Adipocyte (in vitro differentiated cells): Measurements from ENCODE around the gene CATSPERD.

ENCODE experiments used
- DNase-seq: peaks from one replicate; pipeline ENCODE4 v3.0.0-alpha.2; 2015; ENCODE audit warnings: low read depth
- H3K27me3 ChIP-seq: replicated peaks from 2 replicates; pipeline ENCODE4 v1.7.0; 2013; ENCODE audit warnings: mild to moderate bottlenecking, low read length, moderate library complexity; ENCODE audit not compliant: control insufficient read depth, insufficient read depth
- H3K36me3 ChIP-seq: 2 replicates; pipeline ENCODE4 v1.7.0; 2013; ENCODE audit warnings: low read length, mild to moderate bottlenecking, moderate library complexity; ENCODE audit not compliant: control insufficient read depth, insufficient read depth, severe bottlenecking
- H3K4me1 ChIP-seq: 2 replicates; pipeline ENCODE4 v1.7.0; 2013; ENCODE audit warnings: mild to moderate bottlenecking, low read length, moderate library complexity; ENCODE audit not compliant: control insufficient read depth, insufficient read depth
- H3K4me3 ChIP-seq: 2 replicates; pipeline ENCODE4 v1.7.0; 2013; ENCODE audit warnings: mild to moderate bottlenecking, low read length, moderate library complexity
- H3K9ac ChIP-seq: 2 replicates; pipeline ENCODE4 v1.7.0; 2013; ENCODE audit warnings: mild to moderate bottlenecking, low read length, moderate library complexity
- H3K9me3 ChIP-seq: 2 replicates; pipeline ENCODE4 v1.7.0; 2013; ENCODE audit warnings: mild to moderate bottlenecking, low read length, moderate library complexity; ENCODE audit not compliant: control insufficient read depth

CATSPERD gene

DNA sequence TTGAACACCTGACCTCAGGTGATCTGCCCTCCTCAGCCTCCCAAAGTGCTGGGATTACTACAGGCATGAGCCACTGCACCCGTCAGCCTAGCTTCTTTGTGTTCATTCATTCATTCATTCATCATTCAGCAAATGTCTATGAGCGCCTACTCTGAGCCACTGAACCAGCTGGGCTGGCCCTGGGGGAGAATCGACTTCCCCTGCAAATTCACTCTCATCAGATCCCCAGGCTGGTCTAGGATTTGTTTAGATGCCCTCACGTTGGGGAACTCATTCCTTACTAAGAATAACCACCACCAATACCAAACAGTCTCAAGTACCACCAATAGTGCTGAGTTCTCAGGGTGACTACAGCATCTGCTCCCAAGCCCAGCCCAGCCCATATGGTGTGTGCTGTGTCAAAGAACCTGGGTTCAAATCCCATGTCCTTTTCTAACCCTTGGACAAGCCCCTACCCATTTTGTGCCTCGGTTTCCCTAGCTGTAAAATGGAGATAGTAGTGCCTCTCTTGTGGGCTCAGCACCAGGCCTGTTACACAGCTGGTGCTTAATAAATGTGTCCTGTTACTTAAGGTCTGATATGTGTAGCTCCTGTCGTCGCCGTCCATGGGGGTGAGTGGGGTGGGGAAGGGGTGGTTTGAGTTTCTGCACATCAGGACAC, 101.2 kb downstream of the CATSPERD start:
- H3K4me1 ChIP-seq = no peaks in the 10 kb centered on the region
- no peaks in the 10 kb centered on the region for H3K9me3 ChIP-seq
- peaks cover 19% of the 10 kb centered on the region for H3K27me3 ChIP-seq
- H3K9ac ChIP-seq = no peak overlapping the region
- H3K36me3 ChIP-seq = no peaks in the 10 kb centered on the region
- no peak overlapping the region for H3K4me3 ChIP-seq
- no peak for DNase-seq

DNA sequence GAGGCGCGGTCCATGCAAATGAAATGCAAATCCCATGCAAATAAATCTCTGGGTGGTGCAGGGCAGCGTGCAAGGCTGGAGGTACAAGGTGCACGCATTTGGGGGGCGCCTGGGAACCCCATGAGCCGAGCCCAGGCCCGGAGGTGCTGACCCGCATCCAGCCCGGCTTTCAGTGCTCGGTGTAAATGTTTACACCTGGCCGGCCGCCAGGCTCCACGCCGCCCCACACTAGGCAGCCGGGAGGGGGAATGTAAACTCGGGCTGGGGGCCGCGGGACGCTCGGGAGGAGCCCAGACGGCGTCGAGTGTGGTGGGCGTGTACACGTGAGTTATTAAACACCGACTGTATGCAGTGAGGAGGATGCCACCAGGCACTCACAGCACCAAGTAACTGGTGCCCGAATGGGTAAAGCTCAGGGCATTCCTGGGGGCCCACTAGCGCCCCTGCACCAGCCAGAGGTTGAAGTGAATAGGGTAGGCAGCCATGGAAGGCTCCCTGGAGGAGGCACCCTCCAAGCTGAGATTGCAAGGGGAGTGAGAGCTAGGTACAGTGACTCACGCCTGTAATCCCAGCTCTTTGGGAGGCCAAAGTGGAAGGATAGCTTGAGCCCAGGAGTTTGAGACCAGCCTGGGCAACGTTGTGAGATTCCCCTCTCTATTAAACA, 101.9 kb downstream of the CATSPERD start:
- Histone ChIP-seq H3K36me3 (no peaks in the 10 kb centered on the region), H3K27me3 (peaks cover 19% of the 10 kb centered on the region), H3K9ac (no peak overlapping the region), H3K4me3 (no peak overlapping the region), H3K9me3 (no peaks in the 10 kb centered on the region), H3K4me1 (no peaks in the 10 kb centered on the region)
- no peak for DNase-seq

DNA sequence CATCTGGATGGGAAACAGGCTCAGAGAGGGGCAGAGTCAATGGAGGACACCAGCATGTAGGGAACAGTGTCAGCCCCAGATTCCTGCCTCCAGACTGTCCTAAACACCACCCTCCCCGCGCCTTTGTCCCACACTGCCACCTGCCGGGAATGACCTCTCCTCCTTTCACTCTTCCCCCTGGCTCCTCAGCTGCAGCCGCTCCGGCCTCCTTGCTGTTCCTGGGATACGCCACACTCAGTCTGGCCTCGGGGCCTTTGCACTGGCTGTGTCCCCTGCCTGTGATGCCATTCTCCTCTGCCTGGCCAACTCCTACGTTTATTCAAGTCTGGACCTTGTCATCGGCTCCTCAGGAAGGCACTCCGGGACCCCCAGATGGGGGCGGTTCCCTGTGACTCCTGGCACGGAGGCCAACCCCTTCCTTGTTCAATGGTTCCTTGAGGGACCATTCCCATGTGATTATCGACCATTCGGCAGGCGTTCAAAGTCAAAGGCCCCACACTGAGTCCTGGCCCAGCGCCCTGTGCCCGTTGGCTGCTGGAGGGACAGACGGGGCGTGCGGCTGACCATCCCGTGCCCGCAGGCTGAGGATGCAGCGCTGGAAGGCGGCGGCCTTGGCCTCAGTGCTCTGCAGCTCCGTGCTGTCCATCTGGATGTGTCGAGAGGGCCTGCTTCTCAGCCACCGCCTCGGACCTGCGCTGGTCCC, 103.3 kb downstream of the CATSPERD start:
- H3K36me3 ChIP-seq = no peaks in the 10 kb centered on the region
- no peak overlapping the region for H3K4me3 ChIP-seq
- H3K9me3 ChIP-seq = no peaks in the 10 kb centered on the region
- H3K27me3 ChIP-seq = peaks cover 14% of the 10 kb centered on the region
- DNase-seq = no peak
- H3K9ac ChIP-seq = no peak overlapping the region
- H3K4me1 ChIP-seq = peaks cover 3% of the 10 kb centered on the region

DNA sequence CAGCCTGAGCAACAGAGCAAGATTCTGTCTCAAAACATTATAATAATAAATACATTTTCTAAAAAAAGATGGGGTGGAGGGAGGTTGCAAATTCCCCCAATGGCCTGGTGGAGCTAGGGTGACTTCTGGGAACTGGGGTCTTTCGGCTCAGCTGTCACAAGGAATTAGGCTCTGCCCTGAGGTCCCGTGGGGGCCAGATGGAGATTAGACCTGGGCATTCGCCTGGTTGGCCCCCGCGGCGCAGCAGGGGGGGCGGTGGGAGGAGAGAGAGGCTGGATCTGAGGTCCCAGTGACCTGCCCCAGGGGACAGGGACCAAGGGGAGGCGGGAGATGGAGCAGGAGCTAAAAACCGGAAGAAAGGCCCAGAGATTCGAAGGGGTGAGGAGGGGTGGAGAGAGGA, 104.3 kb downstream of the CATSPERD start:
- Histone ChIP-seq H3K36me3 (no peaks in the 10 kb centered on the region), H3K9me3 (no peaks in the 10 kb centered on the region), H3K4me3 (no peak overlapping the region), H3K27me3 (peaks cover 18% of the 10 kb centered on the region), H3K4me1 (peaks cover 3% of the 10 kb centered on the region), H3K9ac (no peak overlapping the region)
- DNase-seq = no peak

DNA sequence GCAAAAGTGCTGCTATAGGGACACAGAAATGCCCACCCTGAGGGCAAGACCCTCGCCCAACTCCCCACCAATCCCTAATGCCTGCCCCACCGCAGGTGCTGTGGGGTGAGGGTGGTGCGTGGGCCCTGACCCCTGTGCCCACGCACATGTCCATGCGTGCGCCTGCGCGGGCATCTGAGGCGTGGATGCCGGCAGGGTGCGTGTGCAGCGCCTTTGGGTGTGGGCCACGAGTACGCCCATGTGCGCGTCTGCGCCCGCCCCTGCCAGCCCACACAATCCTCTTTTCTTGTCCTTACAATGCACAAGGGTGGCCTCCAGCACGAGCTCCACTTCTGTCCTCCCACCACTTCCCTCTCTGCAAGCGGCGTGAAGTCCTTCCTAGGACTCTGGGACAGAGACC, 104.7 kb downstream of the CATSPERD start:
- DNase-seq = no peak
- Histone ChIP-seq H3K9me3 (no peaks in the 10 kb centered on the region), H3K36me3 (no peaks in the 10 kb centered on the region), H3K9ac (no peak overlapping the region), H3K4me1 (peaks cover 3% of the 10 kb centered on the region), H3K27me3 (peaks cover 18% of the 10 kb centered on the region), H3K4me3 (no peak overlapping the region)

DNA sequence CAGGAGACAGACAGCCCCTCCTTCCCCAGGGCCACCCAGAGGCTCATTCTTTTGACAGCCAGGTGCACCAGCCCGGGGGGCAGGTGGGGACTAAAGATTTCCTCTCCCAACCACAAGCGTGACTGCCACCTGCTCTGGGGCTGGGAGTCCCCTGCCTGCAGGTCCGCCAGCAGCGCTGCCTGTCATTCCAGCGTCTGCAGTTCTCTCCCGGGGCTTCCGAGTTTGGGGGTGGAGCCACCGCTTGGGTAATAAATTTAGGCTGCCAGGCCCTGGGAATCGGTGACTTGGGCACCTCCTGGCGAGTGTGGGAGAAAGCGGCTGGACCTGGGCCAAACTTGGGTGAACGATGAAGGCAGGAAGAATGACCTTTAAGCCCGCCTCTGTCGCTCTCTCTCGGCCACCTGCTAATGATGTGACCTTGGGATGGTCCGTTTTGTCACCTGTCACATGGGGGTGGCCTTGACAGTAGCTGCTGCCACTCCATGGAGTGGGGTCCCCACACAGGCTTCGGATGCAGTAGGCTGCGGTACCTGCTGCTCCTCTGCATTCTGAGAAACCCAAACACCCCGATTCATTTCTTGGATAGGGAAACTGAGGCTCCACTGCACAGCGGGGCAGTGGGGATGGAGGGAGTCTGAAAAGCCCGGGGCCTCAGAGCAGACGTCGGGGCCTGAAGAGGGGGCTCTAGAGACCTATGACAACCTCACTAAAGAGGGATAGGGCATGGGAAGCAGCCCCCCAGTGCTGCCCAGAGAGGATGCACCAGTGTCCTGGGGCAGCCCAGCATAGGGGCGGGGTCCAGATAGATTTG, 106.3 kb downstream of the CATSPERD start:
- Histone ChIP-seq H3K9ac (no peak overlapping the region), H3K27me3 (peaks cover 22% of the 10 kb centered on the region), H3K4me3 (peak overlapping the region; percentile 77), H3K4me1 (peaks cover 3% of the 10 kb centered on the region), H3K36me3 (no peaks in the 10 kb centered on the region), H3K9me3 (no peaks in the 10 kb centered on the region)
- peak; percentile 29 for DNase-seq

DNA sequence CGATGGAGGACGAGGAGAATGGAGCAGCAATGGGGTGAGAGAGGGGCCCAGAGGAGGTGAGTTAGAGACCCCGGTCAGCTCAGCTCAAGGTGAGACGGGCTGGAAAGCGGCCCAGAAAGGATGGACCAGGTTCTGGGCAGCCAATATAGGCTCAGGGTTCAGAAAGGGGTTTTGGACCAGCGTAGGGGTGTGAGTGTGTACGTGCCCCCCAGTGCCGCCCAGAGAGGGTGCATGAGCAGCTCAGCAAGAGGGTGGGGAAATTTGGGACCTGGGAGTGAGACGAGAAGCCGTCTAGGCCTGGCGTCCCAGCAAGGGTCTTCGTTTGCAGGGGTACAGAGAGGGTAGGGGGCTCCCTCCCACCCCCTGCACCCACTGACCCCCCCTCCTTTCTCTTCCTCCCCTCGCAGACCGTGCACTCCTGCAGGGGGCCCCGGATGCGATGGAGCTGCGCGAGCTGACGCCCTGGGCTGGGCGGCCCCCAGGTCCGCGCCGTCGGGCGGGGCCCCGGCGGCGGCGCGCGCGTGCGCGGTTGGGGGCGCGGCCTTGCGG, 107.0 kb downstream of the CATSPERD start:
- peak overlapping the region; percentile 77 for H3K4me3 ChIP-seq
- DNase-seq = no peak
- no peaks in the 10 kb centered on the region for H3K36me3 ChIP-seq
- no peaks in the 10 kb centered on the region for H3K9me3 ChIP-seq
- H3K27me3 ChIP-seq = peaks cover 18% of the 10 kb centered on the region
- H3K4me1 ChIP-seq = peaks cover 3% of the 10 kb centered on the region
- H3K9ac ChIP-seq = peak overlapping the region; percentile 80

DNA sequence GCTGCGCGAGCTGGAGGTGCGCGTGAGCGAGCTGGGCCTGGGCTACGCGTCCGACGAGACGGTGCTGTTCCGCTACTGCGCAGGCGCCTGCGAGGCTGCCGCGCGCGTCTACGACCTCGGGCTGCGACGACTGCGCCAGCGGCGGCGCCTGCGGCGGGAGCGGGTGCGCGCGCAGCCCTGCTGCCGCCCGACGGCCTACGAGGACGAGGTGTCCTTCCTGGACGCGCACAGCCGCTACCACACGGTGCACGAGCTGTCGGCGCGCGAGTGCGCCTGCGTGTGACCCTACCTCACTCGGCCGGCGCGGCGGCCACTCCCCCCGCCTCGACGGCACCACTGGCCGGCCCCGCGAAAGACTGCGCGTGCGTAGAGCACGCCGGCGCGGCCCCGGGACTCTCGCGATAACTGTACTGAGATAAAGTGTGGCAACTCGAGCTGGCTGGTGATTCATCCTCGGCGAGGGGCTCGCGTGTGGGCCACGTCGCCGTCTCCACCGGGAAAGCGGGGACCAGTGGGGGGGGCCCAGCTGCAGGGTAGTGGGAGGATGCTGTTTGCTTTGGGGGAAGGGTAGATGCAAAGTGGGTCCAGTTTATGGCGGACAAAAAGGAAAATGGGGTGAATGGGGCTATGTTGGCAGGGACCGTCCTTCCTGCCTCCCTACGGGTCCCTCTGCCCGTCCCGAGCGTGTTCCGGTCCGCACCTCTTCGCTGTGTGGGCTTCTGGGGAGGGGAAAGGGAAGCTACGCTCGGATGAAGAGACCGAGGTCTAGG, 107.6 kb downstream of the CATSPERD start:
- Histone ChIP-seq H3K9ac (peak overlapping the region; percentile 80), H3K9me3 (no peaks in the 10 kb centered on the region), H3K4me3 (peak overlapping the region; percentile 77), H3K4me1 (peaks cover 3% of the 10 kb centered on the region), H3K36me3 (no peaks in the 10 kb centered on the region), H3K27me3 (peaks cover 20% of the 10 kb centered on the region)
- DNase-seq = peak; percentile 65
